Activated CD8-positive, alpha-beta T cell treated with anti-CD3 and anti-CD28 coated beads, Interleukin-2, amount 10 ng/mL, durations not matched to agents 7 days and 5 days (primary cell): Measurements from ENCODE around the gene NSF. TPM values are rescaled to one million over a fixed set of nuclear protein-coding genes. Genes with fewer than 3 reads are reported as not detected.

Experiments
- ATAC-seq: fragments of 150-1000 bp; cut with Tn5 transposase; one replicate; pipeline ENCODE4 v1.10.0; 2021; ENCODE audit warnings: moderate library complexity
- CTCF ChIA-PET: fragments of 350-600 bp; sonication (Branson Sonifier 250); formaldehyde crosslinking; loops from one replicate; lab custom pipeline; 2021; ENCODE audit warnings: antibody characterized with exemption; lab: Charles Lee
- POLR2A ChIA-PET: fragments of 350-600 bp; sonication (Branson Sonifier 250); formaldehyde crosslinking; loops from one replicate; lab custom pipeline; 2021; ENCODE audit warnings: antibody characterized with exemption; lab: Charles Lee
- DNase-seq: peaks from one replicate; pipeline ENCODE4 v3.0.0-alpha.2; 2020
- H3K27ac Mint-ChIP-seq: one replicate; pipeline ENCODE4 v1.8.0; 2021; ENCODE audit warnings: mild to moderate bottlenecking, mixed read lengths
- H3K27me3 Mint-ChIP-seq: one replicate; pipeline ENCODE4 v1.8.0; 2021; ENCODE audit warnings: low read depth, mixed read lengths
- H3K36me3 Mint-ChIP-seq: one replicate; pipeline ENCODE4 v1.8.0; 2021; ENCODE audit warnings: low read depth, mixed read lengths
- H3K4me1 Mint-ChIP-seq: one replicate; pipeline ENCODE4 v1.8.0; 2021; ENCODE audit warnings: low read depth, mixed read lengths
- H3K4me3 Mint-ChIP-seq: one replicate; pipeline ENCODE4 v1.8.0; 2021; ENCODE audit warnings: mild to moderate bottlenecking, mixed read lengths
- H3K9me3 Mint-ChIP-seq: one replicate; pipeline ENCODE4 v1.8.0; 2022; ENCODE audit warnings: mixed read lengths; ENCODE audit not compliant: insufficient read depth
- total RNA-seq, 2 experiments: library from RNA; stranded (reverse); gene quantifications; one replicate each; pipeline ENCODE4 v1.2.3, GENCODE V29; 2021

NSF gene
- total RNA-seq, 2 experiments from 2014 or later = 52.5 to 62.8 TPM

GRCh38 chr17:46796956-46797530 lies 206.6 kb downstream of the NSF start:
- H3K27me3 Mint-ChIP-seq = peaks cover 20% of the 10 kb centered on the region
- POLR2A ChIA-PET = no interaction called here
- no peak overlapping the region for H3K4me3 Mint-ChIP-seq
- H3K36me3 Mint-ChIP-seq = no peaks in the 10 kb centered on the region
- no peaks in the 10 kb centered on the region for H3K4me1 Mint-ChIP-seq
- no peak for DNase-seq
- no peak for ATAC-seq
- CTCF ChIA-PET = no interaction called here
- H3K27ac Mint-ChIP-seq = no peak overlapping the region
- H3K9me3 Mint-ChIP-seq = no peaks in the 10 kb centered on the region

- no peaks in the 10 kb centered on the region for H3K4me1 Mint-ChIP-seq
- H3K9me3 Mint-ChIP-seq = no peaks in the 10 kb centered on the region
- ATAC-seq (no peak), DNase-seq (no peak)
- peaks cover 8% of the 10 kb centered on the region for H3K27me3 Mint-ChIP-seq
- H3K36me3 Mint-ChIP-seq = no peaks in the 10 kb centered on the region
- ChIA-PET CTCF (no interaction called here), POLR2A (no interaction called here)
- H3K27ac Mint-ChIP-seq = no peak overlapping the region
- no peak overlapping the region for H3K4me3 Mint-ChIP-seq
These were observed 210.1 kb downstream of the NSF start for GRCh38 chr17:46800573-46800972.

GRCh38 chr17:46802800-46803199 lies 212.3 kb downstream of the NSF start:
- H3K27ac Mint-ChIP-seq = no peak overlapping the region
- ChIA-PET POLR2A (no interaction called here), CTCF (no interaction called here)
- H3K4me1 Mint-ChIP-seq = no peaks in the 10 kb centered on the region
- no peak for DNase-seq
- H3K27me3 Mint-ChIP-seq = peaks cover 3% of the 10 kb centered on the region
- no peak for ATAC-seq
- no peaks in the 10 kb centered on the region for H3K36me3 Mint-ChIP-seq
- H3K4me3 Mint-ChIP-seq = no peak overlapping the region
- no peaks in the 10 kb centered on the region for H3K9me3 Mint-ChIP-seq

GRCh38 chr17:46803544-46803943 lies 213.1 kb downstream of the NSF start:
- CTCF ChIA-PET = no interaction called here

GRCh38 chr17:46805771-46806170 lies 215.3 kb downstream of the NSF start:
- peaks cover under 1% of the 10 kb centered on the region for H3K27me3 Mint-ChIP-seq
- DNase-seq (no peak), ATAC-seq (no peak)
- no peak overlapping the region for H3K27ac Mint-ChIP-seq
- H3K4me3 Mint-ChIP-seq = no peak overlapping the region
- POLR2A ChIA-PET = no interaction called here
- no peaks in the 10 kb centered on the region for H3K4me1 Mint-ChIP-seq
- CTCF ChIA-PET = no interaction called here
- no peaks in the 10 kb centered on the region for H3K9me3 Mint-ChIP-seq
- no peaks in the 10 kb centered on the region for H3K36me3 Mint-ChIP-seq

More at GRCh38 chr17:46803544-46803943, 213.1 kb downstream of the NSF start:
- H3K36me3 Mint-ChIP-seq = no peaks in the 10 kb centered on the region
- DNase-seq (no peak), ATAC-seq (no peak)
- POLR2A ChIA-PET = interaction anchor here (0.6 kb wide), 1 partner anchor 12 kb away, joined by 3 read pairs; no protein-coding TSS in a partner anchor
- H3K9me3 Mint-ChIP-seq = no peaks in the 10 kb centered on the region
- no peaks in the 10 kb centered on the region for H3K4me1 Mint-ChIP-seq
- no peak overlapping the region for H3K4me3 Mint-ChIP-seq
- peaks cover 3% of the 10 kb centered on the region for H3K27me3 Mint-ChIP-seq
- no peak overlapping the region for H3K27ac Mint-ChIP-seq

Other genes starting within 250 kb of the NSF start
- gene ARL17B, start 228.9 kb upstream of the NSF start, total RNA-seq = 10 to 100 TPM; 39.5 to 46.8 TPM
- gene LRRC37A2, start 78.2 kb upstream of the NSF start, total RNA-seq = 10 to 100 TPM; 14.2 to 16.3 TPM
- 10 to 100 TPM; 30.3 to 31.2 TPM for gene ARL17A, start 11.0 kb upstream of the NSF start, total RNA-seq
- gene WNT3, start 228.0 kb downstream of the NSF start, total RNA-seq = not detected